GM18907 (cell line): ENCODE results near the gene GSG1L.

ENCODE experiments used
- ATAC-seq: cut with Tn5 transposase; IDR thresholded peaks from one replicate; pipeline ENCODE4 v1.9.1; 2021; ENCODE audit warnings: mild to moderate bottlenecking, moderate library complexity; ENCODE audit not compliant: unreplicated experiment

The GSG1L gene

DNA sequence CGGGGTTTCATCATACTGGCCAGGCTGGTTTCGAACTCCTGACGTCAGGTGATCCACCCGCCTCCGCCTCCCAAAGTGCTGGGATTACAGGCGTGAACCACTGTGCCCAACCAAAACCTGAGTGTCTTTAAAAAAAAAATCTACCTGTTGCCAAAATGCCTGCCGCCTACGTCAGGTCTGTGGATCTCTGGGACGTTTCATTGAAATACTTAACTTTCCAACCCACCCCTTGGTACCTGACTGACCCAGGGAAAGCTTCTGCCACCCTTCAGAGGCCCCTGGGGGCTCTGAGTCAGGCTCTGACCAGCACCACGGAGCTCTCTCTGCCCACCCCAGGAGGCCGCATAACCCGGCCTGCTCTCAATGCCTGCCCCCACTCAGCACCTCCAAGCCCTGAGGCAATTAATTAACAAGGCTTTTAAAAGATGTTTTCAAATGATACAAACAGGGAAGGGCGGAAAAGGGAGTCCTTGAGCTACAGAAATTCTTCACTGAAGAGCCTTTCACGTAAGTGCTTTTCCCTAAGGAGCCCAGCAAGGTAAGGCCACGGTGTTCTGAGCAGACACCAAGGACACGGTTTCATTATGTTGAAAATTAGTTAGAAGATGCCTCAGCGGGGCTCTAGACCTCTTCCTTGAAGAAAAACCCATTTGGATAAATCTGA lies 29.3 kb upstream of the GSG1L start:
- no peak for ATAC-seq

GRCh38 chr16:28091656-28092055 lies 28.1 kb upstream of the GSG1L start:
- ATAC-seq = no peak

GRCh38 chr16:28090646-28091377 lies 27.3 kb upstream of the GSG1L start:
- no peak for ATAC-seq

GRCh38 chr16:28089992-28090365 lies 26.5 kb upstream of the GSG1L start:
- no peak for ATAC-seq

DNA sequence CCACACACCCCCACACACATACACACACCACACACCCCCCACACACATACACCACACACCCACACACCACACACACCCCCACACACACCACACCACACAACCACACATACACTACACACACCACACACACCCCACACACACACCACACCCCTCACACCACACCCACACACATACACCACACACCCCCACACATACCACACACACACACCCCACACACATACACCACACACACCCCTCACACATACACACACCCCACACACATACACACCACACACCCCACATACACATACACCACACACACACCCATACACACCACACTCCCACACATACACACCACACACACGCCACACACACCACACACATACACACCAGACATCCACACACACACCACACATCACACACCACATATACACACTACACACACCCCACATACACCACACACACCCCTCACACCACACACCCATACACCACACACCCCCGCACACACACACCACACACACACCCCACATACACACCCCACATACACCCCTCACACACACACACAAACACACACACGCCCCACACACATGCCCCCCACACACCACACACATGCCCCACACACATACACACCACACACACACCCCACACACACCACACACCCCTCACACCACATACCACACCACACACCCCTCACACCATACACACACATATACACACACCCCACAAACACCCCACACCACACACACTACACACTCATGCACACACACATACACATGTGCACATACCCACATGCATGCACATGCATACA lies 25.9 kb upstream of the GSG1L start:
- ATAC-seq = no peak

DNA sequence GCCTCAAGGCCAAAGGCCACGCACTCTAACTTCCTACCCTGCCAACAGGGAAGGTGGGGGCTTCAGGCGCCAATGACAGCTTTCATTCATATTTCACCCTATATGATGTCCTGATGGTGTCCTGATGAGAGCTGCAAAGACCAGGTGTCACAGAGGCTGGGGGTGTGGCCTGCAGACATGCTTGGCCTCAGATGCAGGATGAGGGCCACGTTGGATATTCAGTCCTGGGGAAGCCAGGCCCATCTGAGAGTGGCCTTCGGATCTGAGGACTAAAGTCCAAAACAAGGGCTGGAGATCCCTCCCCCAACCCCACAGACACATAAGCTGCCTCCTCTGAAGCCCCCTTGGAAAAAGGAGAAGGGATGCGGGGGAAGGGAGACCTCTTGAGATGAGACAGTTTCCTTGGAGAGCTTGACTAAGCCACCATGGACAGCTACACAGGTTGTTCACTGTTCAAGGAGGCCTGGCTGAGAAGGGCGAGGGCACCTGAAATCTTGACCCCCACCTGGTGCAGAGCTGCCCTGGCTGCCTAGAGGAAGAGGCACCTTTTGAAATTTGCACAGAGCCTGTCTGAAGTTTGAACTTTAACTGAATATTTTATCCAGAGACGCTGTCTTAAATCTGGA lies 24.3 kb upstream of the GSG1L start:
- no peak for ATAC-seq

DNA sequence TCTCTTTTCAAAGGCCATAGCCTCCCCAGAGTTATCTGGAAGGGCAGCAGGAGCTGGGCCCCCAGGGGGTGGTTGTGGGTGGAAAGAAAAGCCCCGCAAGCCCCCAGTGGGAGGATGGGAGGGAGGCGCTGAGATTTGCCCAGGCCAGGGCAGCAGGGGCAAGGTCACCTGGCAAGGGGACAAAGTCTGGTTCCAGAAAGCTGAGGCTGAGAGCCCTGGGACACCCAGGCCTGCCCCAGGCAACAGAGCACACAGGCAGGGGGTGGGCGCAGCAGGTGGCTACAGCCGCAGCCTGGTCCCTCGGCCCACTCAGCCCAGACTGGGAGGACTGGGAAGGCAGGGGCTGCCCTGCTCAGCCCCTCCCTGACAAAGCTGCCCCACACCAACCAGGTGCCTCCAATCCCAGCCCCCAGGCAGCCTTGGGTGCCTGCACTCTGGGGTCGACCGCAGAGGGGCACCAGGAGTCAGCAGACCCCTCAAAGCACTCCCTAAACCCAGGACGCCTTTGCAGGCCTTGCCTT lies 23.7 kb upstream of the GSG1L start:
- ATAC-seq = no peak

- ATAC-seq = no peak
Measured at GRCh38 chr16:28086186-28087139, 22.9 kb upstream of the GSG1L start.

DNA sequence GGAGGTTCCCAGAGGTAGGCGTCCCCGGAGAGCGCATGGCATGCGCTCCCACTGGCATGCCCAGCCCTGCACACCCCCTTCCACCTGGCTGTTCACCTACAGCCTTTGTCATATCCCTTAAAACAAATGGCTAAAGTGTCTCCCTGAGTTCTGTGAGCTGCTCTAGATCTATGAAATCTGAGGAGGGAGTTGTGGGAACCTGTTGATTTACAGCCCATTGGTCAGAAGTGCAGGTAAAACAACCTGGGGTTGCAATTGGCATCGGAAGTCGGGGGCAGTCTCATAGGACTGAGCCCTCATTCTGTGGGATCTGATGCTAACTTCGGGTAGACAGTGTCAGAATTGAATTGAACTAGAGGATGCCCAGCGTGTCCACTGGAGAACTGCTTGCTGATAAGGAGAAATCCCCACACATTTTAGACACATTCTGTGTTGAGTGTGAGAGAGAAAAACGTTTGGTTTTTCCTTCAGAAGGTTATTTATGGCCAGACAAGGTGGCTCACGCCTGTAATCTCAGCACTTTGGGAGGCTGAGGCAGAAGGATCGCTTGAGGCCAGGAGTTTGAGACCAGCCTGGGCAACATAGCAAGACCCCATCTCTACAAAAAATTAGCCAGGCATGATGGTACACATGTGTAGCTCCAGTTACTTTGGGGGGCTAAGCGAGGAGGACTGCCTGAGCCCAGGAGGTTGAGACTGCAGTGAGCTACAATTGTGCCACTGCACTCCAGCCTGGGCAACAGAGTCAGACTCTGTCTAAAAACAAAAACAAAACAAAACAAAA lies 22.1 kb upstream of the GSG1L start:
- ATAC-seq = no peak

GRCh38 chr16:28084209-28084608 lies 20.7 kb upstream of the GSG1L start:
- no peak for ATAC-seq

GRCh38 chr16:28082624-28083023 lies 19.1 kb upstream of the GSG1L start:
- no peak for ATAC-seq

GRCh38 chr16:28081391-28081968 lies 18.0 kb upstream of the GSG1L start:
- ATAC-seq = no peak

DNA sequence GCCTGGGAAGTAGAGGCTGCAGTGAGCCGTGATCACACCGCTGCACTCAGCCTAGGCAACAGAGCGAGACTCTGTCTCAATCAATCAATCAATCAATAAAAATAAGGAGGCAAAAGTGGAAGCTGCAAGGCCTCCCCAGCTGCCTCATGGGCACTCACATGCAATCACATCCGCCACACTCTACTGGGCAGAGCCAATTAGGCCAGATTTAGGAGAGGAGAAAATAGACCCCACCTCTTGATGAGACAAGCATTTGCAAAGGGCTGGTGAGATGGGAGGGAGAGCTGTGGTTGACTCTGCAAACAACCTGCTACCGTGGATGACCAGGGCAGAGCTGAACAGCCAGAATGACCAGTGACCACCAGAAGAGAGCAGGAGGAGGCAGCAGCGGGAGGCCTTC lies 14.7 kb upstream of the GSG1L start:
- no peak for ATAC-seq

- no peak for ATAC-seq
Measured at GRCh38 chr16:28073836-28074235, 10.3 kb upstream of the GSG1L start.

- ATAC-seq = no peak
Measured at GRCh38 chr16:28072087-28072486, 8.6 kb upstream of the GSG1L start.

GRCh38 chr16:28069971-28070794 lies 6.7 kb upstream of the GSG1L start:
- no peak for ATAC-seq

GRCh38 chr16:28068976-28069375 lies 5.5 kb upstream of the GSG1L start:
- no peak for ATAC-seq
